H1 (cell line): ENCODE results near the gene APLP2. TPM values are rescaled to one million over a fixed set of nuclear protein-coding genes. Genes with fewer than 3 reads are reported as not detected.

ENCODE experiments used
- CTCF ChIA-PET: fragments of 300-600 bp; sonication (Branson Sonifier 250); formaldehyde crosslinking; loops from one replicate; lab custom pipeline; 2021; ENCODE audit not compliant: partially characterized antibody; lab: Charles Lee
- POLR2A ChIA-PET: fragments of 300-600 bp; sonication (Branson Sonifier 250); formaldehyde crosslinking; loops from one replicate; lab custom pipeline; 2021; ENCODE audit warnings: inconsistent platforms; ENCODE audit not compliant: partially characterized antibody; lab: Charles Lee
- DNase-seq, 2 experiments: peaks; one replicate each; pipeline versions ENCODE4 v3.0.0 to v3.0.0-alpha.2; 2010 to 2022; ENCODE audit warnings: low spot score in 2 of 2, low read depth in 1 of 2, mixed read lengths in 1 of 2
- FAIRE-seq: peaks from 2 replicates; lab custom pipeline; 2011; peaks lifted over from hg19 to GRCh38; lab: Jason Lieb, UNC
- H2AFZ ChIP-seq: 2 replicates; pipeline ENCODE4 v1.8.1; 2012; ENCODE audit warnings: low read length, inconsistent platforms
- H2AK5ac ChIP-seq: 2 replicates; pipeline ENCODE4 v1.6.1; 2013; ENCODE audit warnings: low read depth, low read length
- H2BK120ac ChIP-seq: replicated peaks from 2 replicates; pipeline ENCODE3; 2013; ENCODE audit warnings: low read depth, low read length, inconsistent platforms
- H2BK12ac ChIP-seq: 2 replicates; pipeline ENCODE4 v1.6.1; 2013; ENCODE audit warnings: low read depth, low read length
- H2BK15ac ChIP-seq: 2 replicates; pipeline ENCODE4 v1.6.1; 2013; ENCODE audit warnings: low read length
- H2BK20ac ChIP-seq: 2 replicates; pipeline ENCODE4 v1.6.1; 2013; ENCODE audit warnings: low read length
- H2BK5ac ChIP-seq: 2 replicates; pipeline ENCODE4 v1.6.1; 2013; ENCODE audit warnings: low read depth, low read length
- H3K14ac ChIP-seq: 2 replicates; pipeline ENCODE4 v1.6.1; 2013; ENCODE audit warnings: inconsistent platforms; ENCODE audit not compliant: insufficient read length
- H3K18ac ChIP-seq: 2 replicates; pipeline ENCODE4 v1.6.1; 2013; ENCODE audit warnings: low read length; ENCODE audit errors: extremely low read depth
- H3K23ac ChIP-seq: 2 replicates; pipeline ENCODE4 v1.6.1; 2013; ENCODE audit warnings: inconsistent platforms; ENCODE audit not compliant: insufficient read length
- H3K23me2 ChIP-seq: 2 replicates; pipeline ENCODE4 v1.6.1; 2013; ENCODE audit warnings: low read depth, low read length
- H3K27ac ChIP-seq: 2 replicates; pipeline ENCODE4 v1.6.1; 2011; ENCODE audit warnings: low read depth, low read length, inconsistent platforms
- H3K27me3 ChIP-seq, 4 experiments: replicated peaks in 1 of 4; 1 replicate in 1 of 4; 2 replicates in 3 of 4; pipeline versions ENCODE4 v1.6.1 to v1.8.1; 2011 to 2013; ENCODE audit warnings: low read length in 3 of 4, mild to moderate bottlenecking in 3 of 4, inconsistent platforms in 2 of 4, mixed read lengths in 2 of 4, moderate library complexity in 1 of 4; ENCODE audit not compliant: control insufficient read depth in 3 of 4, insufficient read depth in 3 of 4; ENCODE audit errors: extremely low read depth in 1 of 4
- H3K36me3 ChIP-seq, 4 experiments: 2 replicates each; pipeline versions ENCODE4 v1.6.1 to v1.8.1; 2011 to 2013; ENCODE audit warnings: mild to moderate bottlenecking in 4 of 4, low read length in 3 of 4, moderate library complexity in 2 of 4, control low read depth in 1 of 4, inconsistent platforms in 1 of 4; ENCODE audit not compliant: insufficient read depth in 4 of 4, control insufficient read depth in 2 of 4
- H3K4ac ChIP-seq: replicated peaks from 2 replicates; pipeline ENCODE3; 2013; ENCODE audit warnings: low read length, low read depth, mixed read lengths, inconsistent platforms; ENCODE audit not compliant: insufficient read length
- H3K4me1 ChIP-seq, 4 experiments: replicated peaks in 1 of 4; 1 replicate in 1 of 4; 2 replicates in 3 of 4; pipeline versions ENCODE4 v1.6.1 to v1.8.1; 2011 to 2013; ENCODE audit warnings: low read length in 3 of 4, inconsistent platforms in 2 of 4, mixed read lengths in 1 of 4; ENCODE audit not compliant: insufficient read depth in 4 of 4, control insufficient read depth in 3 of 4
- H3K4me2 ChIP-seq, 2 experiments: 2 replicates each; pipeline versions ENCODE4 v1.6.1 to v1.8.1; 2011 to 2013; ENCODE audit warnings: low read depth in 2 of 2, low read length in 2 of 2, control low read depth in 1 of 2, inconsistent platforms in 1 of 2, mild to moderate bottlenecking in 1 of 2; ENCODE audit not compliant: insufficient read depth in 1 of 2
- H3K4me3 ChIP-seq, 4 experiments: fragments of 200-600, 300-600 bp in 1 of 4; sonication (generic), shearing (Covaris generic), sonication (Bioruptor Twin) in 1 of 4; 2 replicates each; pipeline versions ENCODE4 v1.5.1 to v1.8.1; 2011 to 2016; ENCODE audit warnings: low read length in 4 of 4, low read depth in 3 of 4, control low read depth in 2 of 4, inconsistent platforms in 2 of 4, mild to moderate bottlenecking in 2 of 4, mixed read lengths in 1 of 4, moderate library complexity in 1 of 4; ENCODE audit not compliant: insufficient read depth in 2 of 4; ENCODE audit errors: extremely low read depth in 1 of 4
- H3K56ac ChIP-seq: replicated peaks from 2 replicates; pipeline ENCODE3; 2013; ENCODE audit warnings: low read depth, mild to moderate bottlenecking, mixed read lengths, low read length, inconsistent platforms; ENCODE audit not compliant: insufficient read length
- H3K79me1 ChIP-seq: 2 replicates; pipeline ENCODE4 v1.6.1; 2013; ENCODE audit warnings: low read depth, low read length, control low read depth
- H3K79me2 ChIP-seq, 2 experiments: 2 replicates each; pipeline versions ENCODE4 v1.6.1 to v1.8.1; 2012 to 2013; ENCODE audit warnings: low read length in 2 of 2, mild to moderate bottlenecking in 2 of 2, inconsistent platforms in 1 of 2; ENCODE audit not compliant: insufficient read depth in 2 of 2, control insufficient read depth in 1 of 2
- H3K9ac ChIP-seq, 4 experiments: replicated peaks in 1 of 4; 1 replicate in 1 of 4; 2 replicates in 3 of 4; pipeline versions ENCODE4 v1.6.1 to v1.8.1; 2011 to 2013; ENCODE audit warnings: low read depth in 3 of 4, low read length in 3 of 4, control low read depth in 2 of 4, mild to moderate bottlenecking in 2 of 4, moderate library complexity in 2 of 4, inconsistent platforms in 1 of 4; ENCODE audit errors: extremely low read depth in 1 of 4
- H3K9me3 ChIP-seq, 2 experiments: 2 replicates each; pipeline versions ENCODE4 v1.6.1 to v1.8.1; 2012 to 2013; ENCODE audit warnings: mild to moderate bottlenecking in 2 of 2, moderate library complexity in 2 of 2, control low read depth in 1 of 2, inconsistent platforms in 1 of 2, low read depth in 1 of 2, low read length in 1 of 2, mixed read lengths in 1 of 2; ENCODE audit not compliant: insufficient read depth in 2 of 2
- H4K20me1 ChIP-seq, 2 experiments: replicated peaks in 1 of 2; 2 replicates each; pipeline versions ENCODE3 to v1.8.1; 2011 to 2013; ENCODE audit warnings: inconsistent platforms in 2 of 2, low read length in 2 of 2, mild to moderate bottlenecking in 1 of 2; ENCODE audit not compliant: insufficient read depth in 2 of 2, control insufficient read depth in 1 of 2
- H4K5ac ChIP-seq: 2 replicates; pipeline ENCODE4 v1.6.1; 2013; ENCODE audit warnings: low read length, low read depth, mixed read lengths, inconsistent platforms; ENCODE audit not compliant: insufficient read length
- H4K8ac ChIP-seq: 2 replicates; pipeline ENCODE4 v1.8.0; 2013; ENCODE audit warnings: mild to moderate bottlenecking, moderate library complexity, low read length, inconsistent platforms; ENCODE audit not compliant: insufficient read depth; ENCODE audit errors: extremely low read depth
- H4K91ac ChIP-seq: replicated peaks from 2 replicates; pipeline ENCODE3; 2013; ENCODE audit warnings: low read length, mixed read lengths, inconsistent platforms; ENCODE audit not compliant: insufficient read length
- BRCA1 ChIP-seq: IDR thresholded peaks from 2 replicates; pipeline ENCODE4 v1.6.1; 2012; ENCODE audit warnings: low read depth, low read length, improper control_type of control experiment
- CBX5 ChIP-seq: fragments of 300-800, 300-1000 bp; sonication (generic); IDR thresholded peaks from 2 replicates; pipeline ENCODE4 v1.7.1; 2016; ENCODE audit warnings: antibody characterized with exemption, low read length, low read depth
- MAFK ChIP-seq: IDR thresholded peaks from 2 replicates; pipeline ENCODE4 v1.6.1; 2012; ENCODE audit warnings: low read depth, mild to moderate bottlenecking, improper control_type of control experiment, low read length
- POLR2A ChIP-seq, 2 experiments: IDR thresholded peaks; 1 replicate in 1 of 2; 2 replicates in 1 of 2; pipeline ENCODE4 v1.6.1; 2011; ENCODE audit warnings: low read depth in 2 of 2, low read length in 2 of 2, mild to moderate bottlenecking in 2 of 2; ENCODE audit errors: control extremely low read depth in 1 of 2
- RNF2 ChIP-seq: fragments of 200-900, 300-1000 bp; sonication (generic); IDR thresholded peaks from 2 replicates; pipeline ENCODE4 v1.7.1; 2016; ENCODE audit warnings: borderline replicate concordance, low read depth, mild to moderate bottlenecking, antibody characterized with exemption, low read length; ENCODE audit not compliant: poor library complexity, severe bottlenecking; ENCODE audit errors: missing control alignments
- TCF12 ChIP-seq: IDR thresholded peaks from 2 replicates; pipeline ENCODE4 v1.6.1; 2011; ENCODE audit warnings: low read depth, mild to moderate bottlenecking, low read length
- ZNF274 ChIP-seq: IDR thresholded peaks from 2 replicates; pipeline ENCODE4 v1.7.0; 2012; ENCODE audit warnings: low read length, borderline replicate concordance; ENCODE audit errors: extremely low read depth
- WGBS, 2 experiments: shearing (Covaris generic) in 1 of 2; methylation state at CpG; one replicate each; pipeline versions ENCODE4 v1.1.6 to v1.1.7; 2013 to 2015; ENCODE audit warnings: low lambda C conversion rate in 2 of 2, mixed read lengths in 2 of 2, inconsistent platforms in 1 of 2, low coverage in 1 of 2, missing lambda C conversion rate in 1 of 2; ENCODE audit not compliant: insufficient replicate concordance in 2 of 2, insufficient coverage in 1 of 2, insufficient read length in 1 of 2; ENCODE audit errors: extremely low coverage in 1 of 2, missing lambda C conversion rate in 1 of 2; 5-methylcytosine and 5-hydroxymethylcytosine counted together
- polyA plus RNA-seq, 7 experiments: library from polyadenylated mRNA; depleted of rRNA in 3 of 7; stranded (reverse) in 5 of 7; unstranded in 2 of 7; fragments of >200 nt in 5 of 7; fragments of 200-250 nt in 2 of 7; gene quantifications; 1 replicate in 5 of 7; 2 replicates in 1 of 7; 4 replicates in 1 of 7; pipeline versions ENCODE4 v1.2.1 to v1.2.3, GENCODE V29; 2011 to 2013; ENCODE audit warnings: missing spikeins in 2 of 7, mixed read lengths in 2 of 7
- total RNA-seq: library from RNA; stranded (reverse); fragmentation: NEBNext Ultra II Directional; extraction: Animal tissue kit (Norgen Biotek cat#: 25700); gene quantifications from 2 replicates; pipeline ENCODE4 v1.2.1, GENCODE V29; 2021
- TF ChIP-seq, protein P1 (sequence below): IDR thresholded peaks from 2 replicates; pipeline ENCODE4 v1.6.1; 2011; ENCODE audit warnings: low read depth, mild to moderate bottlenecking, low read length; ENCODE audit not compliant: insufficient read depth
- TF ChIP-seq, protein P2 (sequence below): IDR thresholded peaks from 2 replicates; pipeline ENCODE4 v1.6.1; 2011; ENCODE audit warnings: low read length, improper control_type of control experiment

APLP2 gene
- total and polyA plus RNA-seq, 2 of the 8 experiments (the other 6 are each of a cell fraction or from before 2014, with no cell fraction given) = 222 to 315 TPM

DNA sequence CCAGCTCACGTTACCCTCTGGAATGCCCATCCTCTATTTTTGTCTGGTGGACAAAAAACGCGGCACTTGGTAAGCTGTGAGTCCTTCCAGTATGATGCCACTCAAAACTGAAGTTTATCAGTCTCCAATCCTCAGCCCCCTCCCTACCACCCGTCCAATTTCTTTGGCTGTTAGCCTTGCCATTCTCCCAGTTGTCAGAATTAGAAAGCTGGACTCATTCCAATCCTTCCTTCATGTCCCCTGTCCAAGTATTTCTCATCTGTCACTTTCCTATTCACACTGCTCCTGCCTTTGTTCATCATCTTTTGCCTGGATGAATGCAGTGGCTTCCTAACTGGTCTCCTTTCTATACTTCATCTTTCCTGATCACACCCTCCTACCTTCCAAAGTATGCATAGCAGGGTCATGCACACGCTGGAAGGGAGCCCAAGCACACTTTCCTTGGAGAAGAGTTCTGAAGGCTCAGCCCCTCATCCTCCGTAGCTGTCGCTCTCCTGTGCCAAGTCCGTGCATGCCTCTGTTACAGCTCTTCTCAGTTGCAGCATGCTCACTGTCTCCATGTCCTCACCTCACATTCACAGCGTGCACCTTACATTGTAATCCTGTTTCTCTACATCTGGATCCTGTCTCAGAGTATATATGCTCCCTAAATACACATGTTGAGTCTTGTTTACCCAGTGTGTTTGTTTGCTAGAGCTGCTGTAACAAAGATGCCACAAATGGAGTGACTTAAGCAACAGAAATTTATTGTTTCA is 19.4 kb downstream of the APLP2 start:
- no peak overlapping the region for H3K14ac ChIP-seq
- CTCF ChIA-PET = interaction anchor here (0.9 to 1.3 kb wide), 2 partner anchors 42 to 71 kb away, joined by 3 to 4 read pairs; no protein-coding TSS in a partner anchor
- peaks cover 0 to 9% (median 0%) of the 10 kb centered on the region in 4 experiments; a peak in 3 of 8 replicates for H3K36me3 ChIP-seq
- H4K20me1 ChIP-seq = peaks cover 0 to 7% of the 10 kb centered on the region in 2 experiments
- H2BK20ac ChIP-seq = no peak overlapping the region
- H3K23ac ChIP-seq = no peak overlapping the region
- peaks cover 2% of the 10 kb centered on the region; the same call in 1 of the 2 replicates for H3K79me1 ChIP-seq
- peak overlapping the region; percentile 62; the same call in 1 of the 2 replicates for H2BK5ac ChIP-seq
- H2AFZ ChIP-seq = no peak overlapping the region
- no peak overlapping the region for H3K56ac ChIP-seq
- no peaks in the 10 kb centered on the region for H3K23me2 ChIP-seq
- DNase-seq (no peak), FAIRE-seq (no peak)
- H2BK120ac ChIP-seq = no peak overlapping the region
- no peaks in the 10 kb centered on the region for H3K27me3 ChIP-seq
- peaks cover 9 to 70% of the 10 kb centered on the region in 2 experiments for H3K79me2 ChIP-seq
- 91% methylated on average over 9 of the region's 9 CpGs; no CpG with 5 or more reads in 1 of the 2 experiments for WGBS, 2 experiments
- H3K4ac ChIP-seq = no peak overlapping the region
- no peak overlapping the region for H4K8ac ChIP-seq
- H4K91ac ChIP-seq = no peak overlapping the region
- H3K4me1 ChIP-seq = peaks cover 0 to 10% (median 3%) of the 10 kb centered on the region in 4 experiments; a peak in 3 of 7 replicates
- peak overlapping the region; percentile 43; the same call in 1 of the 2 replicates for H2AK5ac ChIP-seq
- no peak overlapping the region for H3K4me3 ChIP-seq
- H3K18ac ChIP-seq = no peak overlapping the region
- peak overlapping the region; percentile 36; the same call in 1 of the 2 replicates for H2BK15ac ChIP-seq
- peak overlapping the region; percentile 21; the same call in 1 of the 2 replicates for H3K27ac ChIP-seq
- no peak overlapping the region for H3K4me2 ChIP-seq
- H3K9me3 ChIP-seq = peaks cover 3 to 13% of the 10 kb centered on the region in 2 experiments; a peak in 2 of 4 replicates
- H4K5ac ChIP-seq = no peak overlapping the region
- POLR2A ChIA-PET = interaction anchor here (0.8 kb wide), 1 partner anchor 19 kb away, joined by 3 read pairs; the partner anchor contains the start of gene APLP2
- no peak overlapping the region for H3K9ac ChIP-seq
- H2BK12ac ChIP-seq = peak overlapping the region; percentile 81; the same call in 1 of the 2 replicates
- TF ChIP-seq ZNF274 (no peak), POLR2A (IDR thresholded peaks at IDR 0.05; ENCODE audit: control extremely low read depth in 1 of 2, low read depth in 2 of 2, low read length in 2 of 2) (no peak), TCF12 (no peak), CBX5 (no peak), MAFK (no peak), BRCA1 (no peak), RNF2 (no peak)
- TF ChIP-seq, protein P1, sequence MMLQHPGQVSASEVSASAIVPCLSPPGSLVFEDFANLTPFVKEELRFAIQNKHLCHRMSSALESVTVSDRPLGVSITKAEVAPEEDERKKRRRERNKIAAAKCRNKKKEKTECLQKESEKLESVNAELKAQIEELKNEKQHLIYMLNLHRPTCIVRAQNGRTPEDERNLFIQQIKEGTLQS = no peak
- TF ChIP-seq, protein P2, sequence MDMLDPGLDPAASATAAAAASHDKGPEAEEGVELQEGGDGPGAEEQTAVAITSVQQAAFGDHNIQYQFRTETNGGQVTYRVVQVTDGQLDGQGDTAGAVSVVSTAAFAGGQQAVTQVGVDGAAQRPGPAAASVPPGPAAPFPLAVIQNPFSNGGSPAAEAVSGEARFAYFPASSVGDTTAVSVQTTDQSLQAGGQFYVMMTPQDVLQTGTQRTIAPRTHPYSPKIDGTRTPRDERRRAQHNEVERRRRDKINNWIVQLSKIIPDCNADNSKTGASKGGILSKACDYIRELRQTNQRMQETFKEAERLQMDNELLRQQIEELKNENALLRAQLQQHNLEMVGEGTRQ = no peak
